HG02840 (cell line): ENCODE results near the gene CCDC91.

ENCODE experiments used
- ATAC-seq: cut with Tn5 transposase; IDR thresholded peaks from one replicate; pipeline ENCODE4 v1.9.1; 2021; ENCODE audit warnings: mild to moderate bottlenecking, moderate library complexity, moderate number of reproducible peaks; ENCODE audit not compliant: unreplicated experiment, low FRiP score

CCDC91 gene

DNA sequence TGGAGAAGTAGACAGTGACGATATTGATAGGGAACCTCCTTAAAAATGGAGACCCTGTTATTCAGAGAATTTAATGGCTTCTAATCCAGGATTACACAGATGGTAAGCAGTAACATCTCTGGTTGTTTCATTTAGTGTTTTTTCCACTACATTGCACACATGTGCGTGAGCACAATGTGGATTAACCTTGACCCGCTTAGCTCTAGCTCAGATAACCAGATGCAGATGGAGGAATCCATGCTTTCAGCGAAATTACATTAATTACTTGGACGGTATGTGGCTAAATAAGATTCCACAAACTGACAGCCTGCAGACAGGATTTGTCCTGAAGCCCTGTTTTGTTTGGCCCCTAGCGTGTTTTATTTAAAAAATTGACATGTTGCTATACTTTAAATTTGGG lies 378.4 kb downstream of the CCDC91 start:
- ATAC-seq, result no peak

GRCh38 chr12:28569698-28570411 lies 379.6 kb downstream of the CCDC91 start:
- ATAC-seq, result no peak

- no peak for ATAC-seq
Observed at GRCh38 chr12:28570811-28571210, 380.6 kb downstream of the CCDC91 start.

GRCh38 chr12:28574746-28575592 lies 384.7 kb downstream of the CCDC91 start:
- no peak for ATAC-seq

- no peak for ATAC-seq
Observed at GRCh38 chr12:28575593-28576205, 385.4 kb downstream of the CCDC91 start.

DNA sequence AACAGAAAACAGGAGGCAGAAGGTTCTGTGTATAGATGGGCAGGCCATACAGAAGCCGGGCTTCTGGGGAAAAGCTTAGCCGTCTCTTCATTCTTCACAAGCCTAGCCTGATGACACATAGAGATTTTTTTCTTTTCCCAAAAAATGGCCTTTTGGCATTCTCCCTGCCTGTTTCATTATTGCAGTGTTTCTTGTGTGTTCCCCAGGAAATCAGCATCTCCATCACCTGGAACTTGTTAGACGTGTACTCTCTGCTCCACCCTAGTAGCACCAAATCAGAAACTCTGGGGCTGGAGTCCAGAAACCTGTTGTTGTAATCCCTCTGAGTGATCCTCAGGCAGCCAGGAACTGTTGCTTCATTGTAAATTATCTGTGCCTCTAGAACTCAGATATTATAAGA lies 388.1 kb downstream of the CCDC91 start:
- no peak for ATAC-seq

DNA sequence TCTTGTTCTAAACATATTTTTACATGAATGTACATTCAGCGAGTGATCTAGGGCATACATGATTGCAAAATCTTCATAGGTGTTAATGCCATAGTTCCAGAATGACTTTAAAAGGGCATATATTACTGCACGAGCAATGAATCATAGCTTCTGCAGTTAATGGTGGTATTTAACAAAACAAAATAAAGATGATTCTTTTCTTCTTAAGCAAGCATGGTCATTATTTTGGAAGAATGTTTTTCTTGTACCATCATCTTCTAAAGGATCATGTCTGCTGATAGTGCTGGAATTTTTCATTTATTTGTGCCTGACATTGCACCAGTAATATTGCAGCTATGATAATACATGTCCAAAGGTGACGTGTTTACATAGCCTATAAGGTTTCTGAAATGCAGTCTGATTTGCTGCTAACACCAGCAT lies 388.6 kb downstream of the CCDC91 start:
- ATAC-seq, result no peak

DNA sequence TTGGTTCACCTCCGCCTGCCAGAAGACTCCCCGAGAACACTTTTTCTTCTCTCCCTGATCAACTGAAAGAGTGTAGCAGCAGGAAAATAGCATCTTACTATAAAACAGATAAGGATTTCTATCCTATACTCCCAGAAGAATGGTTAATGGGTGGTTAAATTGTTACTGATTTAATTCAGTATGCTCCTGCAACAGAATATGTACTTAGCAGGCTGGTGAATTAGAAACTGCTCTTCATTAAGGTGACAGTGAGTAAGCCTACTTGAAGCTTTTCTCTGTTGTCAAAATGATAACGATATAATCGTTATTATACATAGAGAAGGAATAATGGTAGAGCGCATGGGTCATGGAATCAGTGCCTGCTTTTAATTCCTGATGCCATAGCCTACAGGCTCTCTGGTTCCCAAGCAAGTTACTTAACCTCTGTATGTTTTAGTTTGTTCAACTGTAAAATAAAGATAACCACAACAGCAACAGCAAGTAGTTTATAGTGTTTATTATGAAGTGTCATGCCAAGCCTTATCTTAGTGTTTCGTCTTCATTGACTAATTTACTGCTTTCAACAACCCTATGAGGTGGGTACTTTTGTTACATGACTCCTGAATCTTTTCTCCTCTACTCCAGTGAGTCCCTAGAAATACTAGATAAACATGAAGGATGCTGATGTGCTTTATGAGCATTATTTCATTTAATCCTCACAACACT lies 392.6 kb downstream of the CCDC91 start:
- no peak for ATAC-seq

- ATAC-seq, result no peak
Observed at GRCh38 chr12:28583701-28584261, 393.5 kb downstream of the CCDC91 start.

GRCh38 chr12:28585146-28585545 lies 394.9 kb downstream of the CCDC91 start:
- no peak for ATAC-seq

DNA sequence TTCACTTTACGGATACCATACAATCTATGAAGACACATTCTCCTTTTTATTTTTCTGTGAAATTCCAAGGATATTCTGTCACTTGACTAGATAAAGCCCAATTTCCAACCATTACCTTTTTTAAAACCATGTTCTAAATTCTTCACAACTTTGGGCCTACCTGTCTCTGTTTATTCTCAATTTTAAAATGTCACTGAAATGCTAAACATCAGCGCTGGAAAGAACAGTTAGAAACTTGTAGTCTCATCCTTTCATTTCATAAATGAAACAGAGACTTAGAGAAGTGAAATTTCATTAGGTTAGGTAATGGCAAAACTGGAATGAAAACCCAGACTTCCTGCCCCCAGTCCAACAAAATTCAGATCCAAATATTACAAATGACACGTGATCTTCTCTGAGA lies 396.2 kb downstream of the CCDC91 start:
- no peak for ATAC-seq

DNA sequence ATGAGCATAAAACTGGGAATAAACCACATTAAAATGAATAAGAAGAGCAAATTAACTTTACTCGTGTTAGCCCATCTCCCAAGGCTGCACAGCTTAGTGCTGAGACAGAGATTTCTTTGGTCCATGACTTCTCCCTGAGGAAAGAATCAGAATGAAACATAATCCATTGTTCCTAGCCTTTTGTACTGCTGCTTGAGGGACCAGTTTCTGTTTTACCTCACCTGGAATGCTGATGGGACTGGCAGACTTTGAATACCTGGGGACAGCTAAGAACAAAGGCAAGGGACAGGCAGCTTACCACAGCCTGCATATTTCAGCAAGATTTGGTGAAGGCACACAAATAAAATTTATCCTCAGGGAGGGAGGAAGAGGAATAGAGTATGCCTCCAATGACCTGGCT lies 401.6 kb downstream of the CCDC91 start:
- no peak for ATAC-seq
